VCaP (cell line): ENCODE data around the gene CLCN3.
"Not testable (repeated sequence)": the region's sequence is repeated elsewhere in the genome, so short reads cannot be mapped to it uniquely, and the experiment has no call there.

Experiments
- H3K27ac ChIP-seq: fragments of 450-650 bp; 2 replicates; pipeline ENCODE4 v1.5.1; 2017
- CTCF ChIP-seq: fragments of 450-650 bp; conservative IDR thresholded peaks from 2 replicates; pipeline ENCODE4 v1.5.1; 2017; ENCODE audit warnings: mild to moderate bottlenecking, moderate library complexity

The CLCN3 gene

DNA sequence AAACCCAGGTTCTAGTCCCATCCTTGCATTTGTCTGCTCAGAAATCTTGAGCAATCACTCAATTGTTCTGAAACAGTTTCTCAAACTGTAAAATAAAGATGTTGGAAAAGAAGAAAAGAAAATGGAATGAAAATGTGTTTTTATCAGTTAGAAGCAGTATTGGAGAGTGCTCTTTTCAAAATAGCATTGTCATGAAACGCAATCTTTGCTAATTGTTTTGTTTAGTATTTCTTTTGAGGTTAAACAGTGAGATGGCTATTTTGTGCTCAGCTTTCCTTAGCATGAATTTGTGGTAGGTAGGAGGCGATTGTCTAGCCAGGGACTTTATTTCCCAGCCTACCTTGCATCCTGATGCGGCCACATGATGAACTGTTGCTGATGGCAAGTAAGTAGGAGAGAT lies 148.0 kb downstream of the CLCN3 start:
- no peak overlapping the region for H3K27ac ChIP-seq
- no peak for TF ChIP-seq CTCF

GRCh38 chr4:169770416-169770815 lies 150.0 kb downstream of the CLCN3 start:
- H3K27ac ChIP-seq, result no peak overlapping the region
- no peak for TF ChIP-seq CTCF

- H3K27ac ChIP-seq, result not testable (repeated sequence)
These were observed 151.2 kb downstream of the CLCN3 start for GRCh38 chr4:169771556-169772080.
